HG03066 (cell line): ENCODE measurements around the gene ABCA3.

Experiments
- ATAC-seq: cut with Tn5 transposase; IDR thresholded peaks from one replicate; pipeline ENCODE4 v1.9.1; 2021; ENCODE audit warnings: low read depth; ENCODE audit not compliant: unreplicated experiment

The ABCA3 gene

DNA sequence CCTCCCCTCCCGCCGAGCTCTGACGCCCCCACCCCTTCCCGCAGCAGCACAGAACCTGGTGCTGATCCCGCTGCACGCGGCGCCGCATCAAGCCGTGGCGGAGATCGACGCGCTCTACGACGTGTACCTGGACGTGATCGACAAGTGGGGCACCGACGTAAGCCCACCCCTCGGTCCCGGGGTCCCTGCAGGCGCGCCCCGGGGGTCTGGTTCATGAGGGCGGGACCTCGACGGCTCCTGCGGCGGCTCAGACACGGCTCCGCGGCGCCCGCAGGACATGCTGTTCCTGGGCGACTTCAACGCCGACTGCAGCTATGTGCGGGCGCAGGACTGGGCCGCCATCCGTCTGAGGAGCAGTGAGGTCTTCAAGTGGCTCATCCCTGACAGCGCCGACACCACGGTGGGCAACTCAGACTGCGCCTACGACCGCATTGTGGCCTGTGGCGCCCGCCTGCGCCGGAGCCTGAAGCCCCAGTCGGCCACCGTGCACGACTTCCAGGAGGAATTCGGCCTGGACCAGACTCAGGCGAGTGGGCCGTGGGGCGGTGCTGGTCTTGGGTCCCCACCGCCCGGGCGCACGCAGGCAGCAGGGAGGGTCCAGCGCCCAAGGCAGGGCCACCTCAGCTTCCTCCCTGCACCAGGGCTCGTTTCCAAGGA, 102.9 kb downstream of the ABCA3 start:
- ATAC-seq, result no peak

DNA sequence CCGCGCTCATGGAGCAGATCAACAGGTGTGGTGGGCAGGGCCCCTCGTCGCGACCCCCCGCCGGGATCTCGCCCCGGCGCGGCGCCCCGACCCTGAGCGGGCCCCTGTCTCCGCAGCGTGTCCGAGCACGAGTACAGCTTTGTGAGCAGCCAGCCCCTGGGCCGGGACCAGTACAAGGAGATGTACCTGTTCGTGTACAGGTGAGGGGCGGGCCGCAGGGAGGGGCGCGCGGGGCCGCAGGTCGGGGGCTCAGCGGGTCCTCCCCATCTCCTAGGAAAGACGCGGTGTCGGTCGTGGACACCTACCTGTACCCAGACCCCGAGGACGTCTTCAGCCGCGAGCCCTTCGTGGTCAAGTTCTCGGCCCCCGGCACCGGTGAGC, 103.4 kb downstream of the ABCA3 start:
- ATAC-seq, result no peak

DNA sequence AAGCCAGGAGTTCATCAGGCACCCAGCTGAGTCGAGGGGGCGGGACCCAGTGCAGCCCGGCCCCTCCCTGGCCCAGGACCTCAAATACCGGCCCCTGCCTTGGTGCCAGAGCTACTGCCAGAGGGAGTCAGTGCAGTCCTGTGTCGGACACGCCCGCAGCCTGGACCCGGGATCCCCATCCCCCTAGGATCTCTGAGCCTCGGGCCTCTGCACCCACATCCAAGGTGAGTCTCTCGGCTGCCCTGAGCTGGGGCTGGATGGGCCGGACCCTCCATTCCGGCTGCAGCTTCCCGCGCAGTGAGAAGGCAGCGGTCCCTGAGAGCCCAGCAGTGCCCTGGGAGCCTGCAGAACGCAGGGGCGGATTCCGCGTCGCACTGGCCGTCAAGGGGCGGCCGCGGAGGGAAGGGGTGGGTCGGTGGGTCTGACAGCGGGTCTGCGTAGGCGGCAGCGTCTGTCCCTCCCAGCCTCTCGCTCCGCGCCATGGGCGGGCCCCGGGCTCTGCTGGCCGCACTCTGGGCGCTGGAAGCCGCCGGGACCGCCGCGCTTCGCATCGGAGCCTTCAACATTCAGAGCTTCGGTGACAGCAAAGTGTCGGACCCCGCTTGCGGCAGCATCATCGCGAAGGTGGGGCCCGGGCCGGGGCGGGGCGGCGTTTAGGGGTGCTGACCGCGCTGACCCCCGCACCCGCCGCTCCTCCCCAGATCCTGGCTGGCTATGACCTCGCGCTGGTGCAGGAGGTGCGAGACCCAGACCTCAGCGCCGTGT, 104.0 kb downstream of the ABCA3 start, which contains the start of gene DNASE1L2:
Gene DNASE1L2, plus strand, starts transcription at position 108 of the 765 bp plus-strand sequence. Its CDS starts 373 bp downstream, at position 481.
- no peak for ATAC-seq

DNA sequence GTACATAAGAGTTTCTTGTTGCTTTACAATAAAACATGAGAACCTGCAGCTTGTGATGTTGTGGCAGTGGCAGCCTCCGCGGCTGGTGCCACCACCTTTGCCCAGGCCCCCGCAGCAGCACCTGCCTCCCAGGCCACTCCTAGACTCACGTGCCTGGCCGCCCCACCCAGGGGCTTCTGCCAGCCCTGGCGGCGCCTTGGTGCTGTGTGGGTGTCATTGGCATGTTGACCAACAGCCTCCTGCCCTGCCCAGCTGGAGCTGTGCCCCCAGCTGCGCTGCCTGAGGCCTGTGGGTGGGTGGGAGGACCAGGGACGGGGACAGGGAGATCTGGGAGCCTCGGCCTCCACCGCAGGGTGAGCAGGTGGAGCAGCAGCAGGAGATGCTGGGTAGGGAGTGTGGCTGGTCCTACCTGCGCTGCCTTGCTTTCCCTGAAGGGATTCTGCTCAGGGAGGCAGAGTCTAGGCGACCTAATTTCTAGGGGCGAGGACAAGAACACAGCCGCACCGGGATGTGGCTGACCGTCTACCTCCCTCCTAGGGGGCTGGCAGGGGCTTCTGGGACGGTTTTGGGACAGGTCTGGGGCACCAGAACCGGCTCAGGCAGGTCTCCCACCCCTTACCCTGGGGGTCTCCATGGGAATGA, 104.7 kb downstream of the ABCA3 start:
- no peak for ATAC-seq

DNA sequence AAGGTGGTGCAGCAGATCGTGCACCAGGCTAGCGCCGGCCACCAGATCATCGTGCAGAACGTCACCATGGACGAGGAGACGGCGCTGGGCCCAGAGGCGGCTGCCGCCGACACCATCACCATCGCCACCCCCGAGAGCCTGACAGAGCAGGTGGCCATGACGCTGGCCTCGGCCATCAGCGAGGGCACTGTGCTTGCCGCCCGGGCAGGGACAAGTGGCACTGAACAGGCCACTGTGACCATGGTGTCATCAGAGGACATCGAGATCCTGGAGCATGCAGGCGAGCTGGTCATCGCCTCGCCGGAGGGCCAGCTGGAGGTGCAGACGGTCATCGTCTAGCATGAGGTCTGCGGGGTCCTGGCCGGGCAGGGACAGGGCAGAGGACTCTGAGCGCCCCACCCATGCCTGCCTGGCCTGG, 105.3 kb downstream of the ABCA3 start:
- ATAC-seq, result no peak

DNA sequence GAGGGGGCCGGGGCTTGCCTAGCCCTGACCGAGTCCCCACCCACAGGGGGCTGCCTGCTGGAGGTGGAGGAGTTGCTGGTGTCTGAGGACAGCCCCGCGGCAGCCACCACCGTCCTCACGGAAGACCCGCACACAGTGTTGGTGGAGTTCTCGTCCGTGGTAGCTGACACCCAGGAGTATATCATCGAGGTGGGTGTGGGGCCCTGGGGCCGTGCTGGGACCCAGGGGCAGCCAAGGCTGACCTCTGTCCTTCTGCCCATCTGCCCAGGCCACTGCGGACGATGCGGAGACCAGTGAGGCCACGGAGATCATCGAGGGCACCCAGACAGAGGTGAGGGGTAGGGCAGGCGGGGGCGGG, 105.7 kb downstream of the ABCA3 start:
- ATAC-seq, result no peak

DNA sequence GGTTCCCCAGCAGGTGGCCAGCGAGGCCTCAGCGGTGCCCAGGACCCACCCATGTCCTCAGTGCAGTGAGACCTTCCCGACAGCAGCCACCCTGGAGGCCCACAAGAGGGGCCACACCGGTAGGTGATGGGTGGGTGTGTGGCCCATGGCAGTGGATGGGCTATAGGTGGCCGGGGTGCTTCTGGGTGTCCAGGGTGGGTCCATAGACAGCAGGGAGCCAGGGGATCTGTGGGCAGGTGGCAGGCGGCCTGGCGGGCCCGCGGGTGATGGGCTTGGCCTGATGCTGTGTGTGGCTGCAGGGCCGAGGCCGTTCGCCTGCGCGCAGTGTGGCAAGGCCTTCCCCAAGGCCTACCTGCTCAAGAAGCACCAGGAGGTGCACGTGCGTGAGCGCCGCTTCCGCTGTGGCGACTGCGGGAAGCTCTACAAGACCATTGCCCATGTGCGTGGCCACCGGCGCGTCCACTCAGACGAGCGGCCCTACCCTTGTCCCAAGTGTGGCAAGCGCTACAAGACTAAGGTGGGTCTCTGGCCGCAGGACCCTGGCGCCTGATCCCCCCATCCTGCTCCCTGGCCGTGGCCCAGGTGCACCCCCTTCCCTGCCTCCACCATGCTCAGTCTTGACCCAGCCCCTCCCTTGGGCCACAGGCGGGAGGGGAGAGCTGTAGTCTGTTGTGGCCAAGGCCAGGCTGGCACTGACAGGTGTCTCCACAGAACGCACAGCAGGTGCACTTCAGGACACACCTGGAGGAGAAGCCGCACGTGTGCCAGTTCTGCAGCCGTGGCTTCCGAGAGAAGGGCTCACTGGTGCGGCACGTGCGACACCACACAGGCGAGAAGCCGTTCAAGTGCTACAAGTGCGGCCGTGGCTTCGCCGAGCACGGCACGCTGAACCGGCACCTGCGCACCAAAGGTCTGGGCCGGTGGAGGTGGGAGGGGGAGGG, 106.4 kb downstream of the ABCA3 start:
- no peak for ATAC-seq

DNA sequence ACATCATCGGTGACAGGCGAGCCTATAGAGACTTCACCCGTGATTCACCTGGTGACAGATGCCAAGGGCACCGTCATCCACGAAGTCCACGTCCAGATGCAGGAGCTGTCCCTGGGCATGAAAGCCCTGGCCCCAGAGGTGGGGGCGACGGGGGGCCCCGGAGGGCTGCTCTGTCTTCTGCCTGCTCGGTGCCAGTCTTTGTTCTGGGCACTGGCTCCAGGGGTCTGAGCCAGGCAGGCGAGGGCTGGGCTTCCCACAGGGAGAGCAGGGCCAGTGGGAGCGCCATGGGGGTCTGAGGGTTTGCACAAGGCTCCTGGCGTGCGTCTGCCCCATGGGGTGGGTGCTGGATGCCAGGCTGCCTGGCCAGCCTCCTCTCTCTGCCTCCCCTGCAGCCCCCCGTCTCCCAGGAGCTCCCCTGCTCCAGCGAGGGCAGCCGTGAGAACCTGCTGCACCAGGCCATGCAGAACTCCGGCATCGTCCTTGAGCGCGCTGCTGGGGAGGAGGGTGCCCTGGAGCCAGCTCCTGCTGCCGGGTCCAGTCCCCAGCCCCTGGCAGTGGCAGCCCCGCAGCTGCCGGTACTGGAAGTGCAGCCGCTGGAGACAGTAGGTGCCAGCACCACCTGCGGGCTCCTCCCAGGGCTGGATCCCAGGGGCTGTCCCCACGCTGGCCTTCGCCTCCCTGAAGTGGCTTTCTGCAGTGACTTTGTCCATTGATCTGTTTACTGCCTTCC, 107.3 kb downstream of the ABCA3 start:
- ATAC-seq, result no peak

DNA sequence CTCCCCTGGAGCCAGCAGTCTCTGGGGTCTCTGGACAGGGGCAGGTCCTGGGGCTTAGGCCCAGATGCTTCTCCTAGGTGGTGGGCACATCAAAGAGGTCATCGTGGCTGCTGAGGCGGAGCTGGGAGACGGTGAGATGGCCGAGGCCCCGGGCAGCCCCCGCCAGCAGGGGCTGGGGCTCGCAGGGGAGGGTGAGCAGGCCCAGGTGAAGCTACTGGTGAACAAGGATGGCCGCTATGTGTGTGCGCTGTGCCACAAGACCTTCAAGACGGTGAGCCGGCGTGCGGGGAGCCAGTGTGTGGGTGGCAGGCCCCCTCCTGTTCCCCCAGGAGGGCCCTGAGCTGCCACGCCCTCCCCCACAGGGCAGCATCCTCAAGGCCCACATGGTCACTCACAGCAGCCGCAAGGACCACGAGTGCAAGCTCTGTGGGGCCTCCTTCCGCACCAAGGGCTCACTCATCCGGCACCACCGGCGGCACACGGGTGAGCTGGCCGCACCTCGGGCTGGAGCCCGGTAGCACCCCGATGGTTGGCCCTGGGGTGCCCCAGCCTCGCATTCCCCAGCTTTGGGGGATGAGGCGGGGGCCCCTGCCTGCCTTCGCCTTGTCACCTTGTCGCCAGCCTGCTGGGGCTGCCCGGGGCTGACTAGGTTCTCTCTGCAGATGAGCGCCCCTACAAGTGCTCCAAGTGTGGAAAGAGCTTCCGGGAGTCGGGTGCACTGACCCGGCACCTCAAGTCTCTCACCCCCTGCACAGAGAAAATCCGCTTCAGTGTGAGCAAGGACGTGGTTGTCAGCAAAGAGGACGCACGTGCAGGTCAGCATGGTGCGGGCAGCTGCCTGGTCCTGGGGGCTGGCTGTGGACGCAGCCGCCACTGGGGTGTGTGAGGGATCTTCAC, 108.2 kb downstream of the ABCA3 start:
- no peak for ATAC-seq

DNA sequence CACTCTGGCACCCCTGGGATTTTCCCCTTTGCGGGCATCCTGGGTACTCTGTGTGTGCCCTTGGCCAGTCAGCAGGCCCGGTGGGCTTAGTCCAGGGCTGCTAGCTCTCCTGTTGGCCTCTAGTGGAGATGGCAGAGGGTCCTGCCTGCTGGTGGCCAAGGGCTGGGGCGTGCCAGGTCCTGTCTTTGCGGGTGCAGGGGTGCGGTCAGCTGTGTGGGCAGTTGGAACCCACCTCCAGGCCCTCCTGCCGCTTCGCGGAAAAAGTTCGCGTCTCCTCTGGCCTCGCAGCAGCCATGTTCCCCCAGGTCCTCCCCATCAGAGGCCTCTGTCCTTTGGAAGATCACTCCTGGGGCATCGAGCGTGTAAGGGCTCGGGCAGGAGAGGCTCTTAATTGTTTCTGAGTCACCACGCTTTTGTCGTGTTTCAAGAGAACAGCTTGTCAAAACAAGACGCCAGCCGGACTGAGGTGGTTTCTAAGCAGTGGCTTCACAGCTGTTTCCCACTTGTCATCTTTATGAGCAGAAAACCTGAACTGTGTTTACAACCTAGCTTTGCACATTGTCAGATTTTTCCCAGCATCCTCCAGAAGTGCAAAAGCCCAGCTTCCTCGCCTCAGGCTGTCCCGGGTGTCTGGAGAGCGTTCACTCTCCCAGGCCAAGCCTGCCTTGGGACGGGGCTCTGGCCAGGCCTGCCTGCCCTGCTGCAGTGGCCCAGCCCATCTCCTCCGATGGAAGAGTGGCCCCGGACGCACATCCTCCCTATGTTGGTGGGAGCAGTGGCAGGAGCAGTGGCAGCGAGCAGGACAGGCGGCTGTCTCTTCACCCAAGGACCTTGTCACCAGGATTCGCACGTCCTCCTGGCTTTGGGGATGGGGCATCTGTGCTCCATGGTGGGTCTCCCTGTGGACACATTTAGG, 109.3 kb downstream of the ABCA3 start:
- no peak for ATAC-seq

DNA sequence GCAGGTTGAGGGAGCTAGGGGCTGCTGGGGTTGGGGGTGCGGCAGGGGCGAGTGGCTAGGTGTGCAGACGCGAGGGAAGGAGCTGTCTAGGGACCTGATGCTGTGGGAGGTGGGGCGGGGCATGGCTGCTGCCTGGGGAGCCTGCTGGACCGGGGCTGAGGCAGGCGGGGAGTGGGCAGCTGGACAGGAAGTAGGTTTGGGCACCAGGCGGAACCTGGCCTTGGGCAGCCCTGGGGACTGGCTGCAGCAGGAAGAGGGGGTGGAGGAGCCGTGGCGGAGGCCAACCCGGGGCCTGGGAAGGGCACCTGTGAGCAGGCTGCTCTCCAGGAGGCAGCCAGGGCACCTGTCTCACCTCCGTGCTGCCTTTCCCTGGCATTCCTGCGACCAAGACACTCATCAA, 110.2 kb downstream of the ABCA3 start:
- ATAC-seq, result no peak

DNA sequence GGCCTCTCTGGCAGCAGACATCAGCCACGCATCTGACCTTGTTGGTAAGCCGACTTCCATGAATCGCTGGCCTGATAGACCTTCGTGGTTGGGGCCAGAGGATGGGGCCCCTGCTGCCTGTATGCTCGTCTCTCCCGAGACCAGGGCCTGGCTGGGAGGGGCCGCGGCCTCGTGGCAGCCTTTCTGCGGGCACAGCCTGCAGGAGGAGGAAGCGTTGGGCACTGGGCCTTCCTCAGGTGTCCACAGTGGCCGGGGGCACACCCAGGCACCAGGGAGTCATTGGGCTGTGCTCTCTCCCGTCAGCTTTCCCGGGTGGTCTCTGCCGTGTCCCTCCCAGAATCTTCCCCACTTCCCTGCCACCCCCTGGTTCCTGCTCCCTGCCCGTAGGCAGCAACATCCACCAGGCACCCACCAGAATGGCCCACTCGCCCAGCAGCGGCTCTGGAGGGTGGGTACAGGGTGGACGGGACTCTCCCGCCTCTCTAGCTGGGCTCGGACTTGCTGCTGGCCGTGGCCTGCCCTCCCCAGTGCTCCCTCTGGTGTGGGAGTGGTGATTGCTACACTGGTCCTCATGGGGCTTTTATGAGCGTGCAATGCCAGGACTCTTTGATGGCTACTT, 110.8 kb downstream of the ABCA3 start:
- no peak for ATAC-seq

DNA sequence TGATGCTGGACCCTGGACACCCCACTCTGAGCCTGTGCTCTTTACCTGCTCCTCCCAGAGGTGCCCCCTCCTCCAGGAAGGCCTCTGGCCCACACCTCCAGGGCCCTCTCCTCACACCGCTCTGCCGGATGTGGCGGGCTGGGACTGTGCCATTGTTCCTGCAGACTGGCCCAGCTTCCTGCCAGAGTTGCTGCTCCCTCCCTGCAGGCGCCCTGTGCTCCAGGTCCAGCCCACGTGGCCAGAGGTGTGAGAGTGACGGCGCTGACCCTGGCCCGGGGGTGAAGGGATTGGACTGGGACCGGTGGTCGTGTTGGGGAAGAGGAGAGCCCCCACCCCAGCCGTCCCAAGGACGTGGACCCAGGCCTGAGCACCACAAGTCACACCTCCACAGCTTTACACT, 111.4 kb downstream of the ABCA3 start:
- ATAC-seq, result no peak

DNA sequence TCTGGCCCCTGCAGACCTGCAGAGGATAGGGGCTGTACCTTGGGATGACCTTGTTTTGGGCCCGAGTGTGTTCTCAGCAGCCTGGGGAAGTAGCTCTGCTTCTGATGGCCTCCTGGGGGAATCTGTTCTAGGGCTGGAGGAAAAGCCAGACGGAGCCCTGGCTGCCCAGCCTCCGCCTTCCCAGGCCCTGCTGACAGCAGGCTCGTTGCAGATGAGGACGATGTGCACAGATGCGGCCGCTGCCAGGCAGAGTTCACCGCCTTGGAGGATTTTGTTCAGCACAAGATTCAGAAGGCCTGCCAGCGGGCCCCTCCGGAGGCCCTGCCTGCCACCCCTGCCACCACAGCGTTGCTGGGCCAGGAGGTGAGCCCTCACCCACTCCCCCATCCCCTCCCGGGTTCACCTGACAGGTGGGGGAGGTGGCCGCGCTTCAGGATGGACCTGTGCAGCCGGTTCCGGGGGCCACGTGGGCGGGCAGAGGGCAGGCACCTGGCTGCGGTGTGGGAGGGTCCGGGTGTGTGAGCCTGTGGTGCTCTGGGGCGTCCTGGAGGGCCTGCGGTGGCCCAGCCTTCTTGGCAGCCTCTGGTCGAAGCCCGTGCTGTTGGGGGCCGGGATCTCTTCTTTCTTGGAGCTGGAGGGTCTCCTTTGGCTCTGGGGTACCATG, 112.2 kb downstream of the ABCA3 start:
- ATAC-seq, result no peak

DNA sequence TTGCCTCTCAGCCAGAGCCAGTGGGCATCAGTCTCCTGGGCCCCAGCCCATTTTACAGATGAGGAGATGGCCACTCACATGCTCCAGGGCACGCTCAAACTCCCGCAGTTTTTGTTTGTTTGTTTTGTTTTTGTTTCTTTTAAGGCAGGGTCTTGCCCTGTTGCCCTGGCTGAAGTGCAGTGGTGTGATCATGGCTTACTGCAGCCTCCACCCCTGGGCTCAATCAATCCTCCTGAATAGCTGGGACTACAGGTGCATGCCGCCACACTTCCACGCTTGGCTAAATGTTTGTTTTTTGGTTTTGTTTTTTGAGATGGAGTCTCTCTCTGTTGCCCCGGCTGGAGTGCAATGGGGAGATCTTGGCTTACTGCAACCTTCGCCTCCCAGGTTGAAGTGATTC, 113.6 kb downstream of the ABCA3 start:
- no peak for ATAC-seq

DNA sequence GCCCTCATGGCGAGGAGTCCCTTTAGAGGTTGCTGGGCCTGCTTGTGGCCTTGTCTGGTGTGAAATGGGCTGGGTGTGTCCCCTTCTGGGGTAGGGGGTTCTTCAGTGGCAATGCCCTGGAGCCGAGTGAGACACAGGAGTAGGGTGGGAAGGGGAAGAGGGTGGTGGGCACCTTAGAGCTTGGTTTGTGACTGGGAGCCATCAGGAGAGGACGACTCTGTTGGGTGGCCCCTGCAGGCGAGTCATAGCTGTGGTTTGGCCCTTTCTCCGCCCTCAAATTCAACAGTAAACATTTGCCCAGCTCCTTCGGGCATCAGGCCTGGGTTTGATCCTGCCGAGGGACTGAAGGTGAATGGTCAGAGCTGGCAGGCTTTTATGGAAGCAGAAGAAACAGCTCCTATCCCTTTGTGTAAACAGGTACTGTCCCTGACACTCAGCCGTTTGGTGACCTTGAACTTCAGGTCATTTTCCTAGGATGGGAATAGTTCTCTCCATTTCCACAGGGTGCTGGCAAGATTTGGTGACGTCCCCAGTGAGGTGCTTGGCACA, 114.2 kb downstream of the ABCA3 start:
- no peak for ATAC-seq
